Activated CD8-positive, alpha-beta memory T cell treated with anti-CD3 and anti-CD28 coated beads for 4 hours (primary cell): ENCODE results near the gene MX2.

Experiments
- DNase-seq, 2 donors: peaks; one replicate each; pipeline ENCODE4 v3.0.0-alpha.2; 2020; ENCODE audit warnings: low read depth in 2 of 2

The MX2 gene

DNA sequence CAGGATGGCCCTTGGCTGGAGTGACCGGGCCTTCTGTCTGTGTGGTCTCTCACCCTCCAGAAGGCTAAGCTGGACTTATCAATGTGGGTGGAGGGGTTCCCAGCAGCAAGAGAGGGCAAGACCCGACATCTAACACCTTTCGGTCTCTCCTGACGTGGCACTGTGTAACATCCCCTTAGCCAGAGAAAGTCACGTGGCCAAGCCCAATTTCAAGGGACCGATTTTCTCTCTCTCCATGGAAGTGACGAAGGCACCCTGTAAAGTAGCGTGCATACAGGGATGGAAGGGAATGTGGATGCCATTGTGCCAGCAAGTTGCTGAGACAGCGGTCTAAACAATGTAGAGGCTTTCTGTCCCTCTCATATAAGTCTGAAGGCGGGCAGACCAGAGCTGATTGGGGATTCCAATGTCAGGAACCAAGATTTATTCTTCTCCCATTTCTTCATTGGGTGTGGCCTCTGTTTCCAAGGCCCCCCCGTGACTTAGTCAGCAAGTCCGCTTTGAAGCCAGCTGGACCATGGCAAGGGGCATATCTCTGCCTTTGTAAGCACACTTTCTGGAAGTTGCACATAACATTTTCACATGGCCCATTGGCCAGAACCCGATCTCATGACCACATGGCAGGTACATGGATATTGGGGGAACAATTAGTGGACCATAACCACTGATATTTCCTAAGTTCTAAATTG is 76.7 kb downstream of the MX2 start:
- DNase-seq, result no peak

DNA sequence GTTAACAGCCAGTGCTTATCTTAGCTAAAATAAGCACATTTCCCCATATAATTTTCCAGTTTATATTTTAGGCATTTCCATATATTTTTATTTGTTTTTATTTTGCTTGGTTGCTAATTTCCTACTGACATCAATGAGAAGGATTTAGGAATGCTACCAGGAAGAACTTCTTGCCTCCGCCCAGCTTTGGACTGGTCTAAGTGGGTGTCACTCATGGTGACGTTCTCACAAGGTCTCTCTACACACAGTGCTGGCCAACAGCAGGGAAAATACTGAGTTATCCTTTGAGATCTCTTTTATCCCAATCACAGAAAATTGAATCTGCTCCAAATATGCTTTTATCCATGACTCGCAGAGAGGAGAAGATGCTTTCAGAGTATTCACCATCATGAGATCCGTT is 77.4 kb downstream of the MX2 start:
- no peak for DNase-seq

DNA sequence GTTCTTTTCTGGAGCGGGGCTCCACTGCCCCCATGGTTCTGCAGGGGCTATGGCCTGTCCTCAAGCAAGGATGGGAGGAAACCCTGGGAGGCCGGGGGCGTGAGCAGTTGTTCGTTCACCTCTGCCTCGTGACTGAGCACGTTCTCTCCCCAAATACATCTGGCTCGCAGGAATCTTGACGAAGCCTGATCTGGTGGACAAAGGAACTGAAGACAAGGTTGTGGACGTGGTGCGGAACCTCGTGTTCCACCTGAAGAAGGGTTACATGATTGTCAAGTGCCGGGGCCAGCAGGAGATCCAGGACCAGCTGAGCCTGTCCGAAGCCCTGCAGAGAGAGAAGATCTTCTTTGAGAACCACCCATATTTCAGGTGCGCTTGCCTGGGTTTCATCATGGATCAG is 79.7 kb downstream of the MX2 start:
- DNase-seq, result no peak

DNA sequence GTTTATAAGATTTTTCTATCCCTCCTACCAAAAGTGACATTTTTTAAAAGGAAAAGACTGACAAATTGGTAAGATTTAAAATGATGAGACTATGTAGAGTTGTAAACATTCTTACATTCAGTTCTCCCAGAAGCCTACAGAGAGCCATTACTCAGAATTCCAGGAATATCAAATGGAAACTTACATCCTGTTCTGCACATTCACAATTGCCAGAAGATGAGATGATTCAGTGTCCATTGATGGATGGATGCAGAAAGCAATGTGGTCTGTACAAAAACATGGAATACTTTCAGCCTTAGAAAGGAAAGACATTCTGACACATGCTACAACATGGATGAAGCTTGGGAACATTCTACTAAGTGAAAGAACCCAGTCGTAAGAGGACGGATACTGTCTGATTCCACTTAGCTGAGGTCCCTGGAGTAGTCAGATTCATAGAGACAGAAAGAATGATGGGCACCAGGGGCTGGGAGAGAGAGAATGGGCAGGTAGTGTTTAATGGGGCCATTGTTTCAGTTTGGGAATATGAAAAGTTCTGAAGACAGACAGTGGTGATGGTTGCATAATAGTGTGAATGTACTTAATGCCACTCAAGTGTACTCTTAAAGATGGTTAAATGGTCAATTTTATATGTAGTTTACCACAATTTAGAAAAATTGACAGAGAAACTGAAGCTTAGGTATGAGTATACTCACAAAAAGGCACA is 80.8 kb downstream of the MX2 start:
- no peak for DNase-seq

DNA sequence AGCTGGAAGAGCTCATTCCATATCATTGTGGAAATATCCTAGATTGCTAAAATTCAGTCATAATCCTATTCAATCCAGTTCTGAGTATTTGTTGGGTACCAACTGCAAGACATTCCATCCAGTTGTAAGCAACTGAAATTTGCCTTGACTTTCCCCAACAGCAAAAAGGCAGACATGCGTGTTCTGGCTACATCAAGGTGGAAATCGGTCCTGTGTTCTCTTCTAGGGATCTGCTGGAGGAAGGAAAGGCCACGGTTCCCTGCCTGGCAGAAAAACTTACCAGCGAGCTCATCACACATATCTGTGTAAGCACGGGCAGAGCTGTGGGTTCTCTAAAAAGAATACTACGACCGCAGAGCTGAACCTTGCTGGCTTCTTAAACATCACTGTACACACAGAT is 81.7 kb downstream of the MX2 start:
- no peak for DNase-seq

GRCh38 chr21:41444703-41445464 is 83.1 kb downstream of the MX2 start:
- no peak for DNase-seq

GRCh38 chr21:41445465-41445862 is 83.6 kb downstream of the MX2 start:
- DNase-seq, result no peak

DNA sequence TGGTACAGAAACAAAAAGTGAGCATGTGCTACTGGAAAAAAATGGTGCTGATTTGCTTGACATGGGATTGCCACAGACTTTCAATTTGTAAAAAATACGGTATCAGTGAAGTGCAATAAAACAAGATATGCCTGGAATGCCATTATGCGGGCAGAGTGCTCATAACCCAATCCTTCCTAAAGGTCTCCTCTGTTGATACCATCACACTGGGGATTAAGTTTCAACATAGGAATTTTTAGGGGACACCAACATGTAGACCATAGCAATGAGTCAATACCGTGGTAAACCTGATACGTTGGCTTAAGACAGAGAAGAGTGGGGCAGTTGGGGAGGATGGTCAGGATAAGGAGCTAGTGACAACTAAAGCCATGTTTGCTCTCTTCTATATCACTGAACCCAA is 84.8 kb downstream of the MX2 start:
- no peak for DNase-seq

DNA sequence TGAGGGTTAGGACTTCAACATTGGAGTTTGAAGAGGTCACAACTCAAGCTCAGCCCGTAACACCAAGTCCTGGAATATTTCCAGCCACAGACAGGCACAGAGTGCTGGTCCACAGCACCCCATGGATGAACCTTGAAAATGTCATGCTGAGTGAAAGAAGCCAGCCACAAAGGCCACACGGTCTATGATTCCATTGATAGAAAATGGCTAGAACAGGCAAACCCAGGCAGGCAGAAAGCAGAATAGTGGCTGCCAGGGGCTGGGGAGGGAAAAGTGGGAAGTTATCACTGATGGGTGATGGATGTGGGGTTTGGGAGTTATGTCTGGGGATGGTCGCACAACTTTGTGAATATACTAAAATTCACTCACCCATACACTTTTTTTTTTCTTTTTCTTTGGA is 85.5 kb downstream of the MX2 start:
- no peak for DNase-seq

DNA sequence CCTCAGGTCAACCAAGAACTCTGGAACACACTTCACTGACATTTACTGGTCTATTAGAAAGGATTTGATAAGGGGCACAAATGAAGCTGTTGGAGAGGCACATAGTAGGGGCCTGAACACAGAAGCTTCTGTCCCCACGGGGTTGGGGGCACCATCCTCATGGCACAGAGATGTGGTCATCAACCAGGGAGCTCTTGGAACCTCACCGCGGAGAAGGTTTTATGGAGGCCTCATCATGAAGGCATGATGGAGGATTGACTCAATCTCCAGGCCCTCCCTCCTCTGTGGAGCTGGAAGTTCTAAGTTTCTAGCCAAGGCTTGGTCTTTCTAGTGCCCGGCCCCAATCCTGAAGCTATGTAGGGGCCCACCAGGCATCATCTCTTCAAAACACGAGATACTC is 87.8 kb downstream of the MX2 start:
- DNase-seq, result no peak

DNA sequence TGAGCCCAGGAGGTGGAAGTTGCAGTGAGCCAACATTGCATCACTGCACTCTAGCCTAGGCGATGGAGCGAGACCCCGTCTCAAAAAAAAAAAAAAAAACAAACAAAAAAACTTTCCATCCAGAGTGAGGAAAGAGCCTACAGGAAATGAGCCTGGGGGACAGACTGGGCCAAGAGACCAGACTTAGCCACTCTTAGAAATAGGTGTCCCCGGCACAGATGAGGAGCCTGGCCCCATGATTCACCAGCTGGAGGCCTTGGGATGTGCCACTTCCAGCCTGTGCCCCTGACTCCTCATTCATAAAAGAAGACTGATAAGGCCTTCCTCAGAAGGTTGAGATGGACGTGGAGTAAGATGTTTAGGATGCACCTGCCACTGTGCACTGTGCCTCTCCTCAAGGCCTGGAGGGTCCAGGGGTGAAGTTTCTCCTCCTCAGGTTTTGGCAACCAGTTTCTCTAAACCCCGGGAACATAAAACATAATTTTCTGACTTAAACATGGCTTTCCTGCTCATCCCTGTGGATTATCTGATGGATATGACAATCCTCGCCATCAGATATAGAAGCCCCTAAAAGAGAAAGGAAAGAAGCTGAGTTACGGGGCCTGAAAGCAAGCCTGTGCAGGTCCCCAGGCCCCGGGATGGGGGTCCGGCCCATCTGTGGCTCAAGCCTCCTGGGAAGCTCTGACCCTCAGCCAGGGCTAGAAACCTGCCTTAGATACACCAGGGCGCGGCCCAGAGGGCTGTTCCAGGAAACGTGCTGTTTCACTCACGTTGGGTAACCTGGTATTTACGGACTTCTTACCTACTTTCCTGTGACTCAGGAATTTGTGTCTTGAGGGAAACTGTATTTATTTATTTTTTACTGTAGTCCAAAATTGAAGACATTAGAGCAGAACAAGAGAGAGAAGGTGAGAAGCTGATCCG is 90.2 kb downstream of the MX2 start:
- no peak for DNase-seq

GRCh38 chr21:41453198-41453597 is 91.4 kb downstream of the MX2 start:
- DNase-seq, result no peak

GRCh38 chr21:41453761-41454160 is 91.9 kb downstream of the MX2 start:
- DNase-seq, result no peak

GRCh38 chr21:41458121-41458520 is 96.3 kb downstream of the MX2 start:
- DNase-seq, result no peak

GRCh38 chr21:41458559-41458958 is 96.7 kb downstream of the MX2 start:
- DNase-seq, result no peak
